HepG2 (cell line): Measurements from ENCODE around the gene CLEC16A. TPM values are rescaled to one million over a fixed set of nuclear protein-coding genes. Genes with fewer than 3 reads are reported as not detected.

Source experiments
- ARNTL ChIP-seq: sonication (generic); formaldehyde crosslinking; IDR thresholded peaks from 2 replicates; pipeline ENCODE4 v1.4.0; 2020; ENCODE audit warnings: mild to moderate bottlenecking, missing genetic modification reagents
- ATF7-NPFF ChIP-seq: sonication (generic); formaldehyde crosslinking; IDR thresholded peaks from 2 replicates; pipeline ENCODE4 v1.8.1; 2023; ENCODE audit warnings: mild to moderate bottlenecking, low read depth, missing genetic modification reagents, moderate library complexity
- CENPBD1 ChIP-seq: sonication (generic); formaldehyde crosslinking; IDR thresholded peaks from 2 replicates; pipeline ENCODE4 v1.8.0; 2022; ENCODE audit warnings: missing genetic modification reagents, low read depth, mild to moderate bottlenecking, borderline replicate concordance
- DZIP1 ChIP-seq: sonication (generic); formaldehyde crosslinking; IDR thresholded peaks from 2 replicates; pipeline ENCODE4 v1.5.0; 2020; ENCODE audit warnings: mild to moderate bottlenecking, missing genetic modification reagents
- HMG20A ChIP-seq: IDR thresholded peaks from 2 replicates; pipeline ENCODE4 v1.6.1; 2016; ENCODE audit warnings: borderline replicate concordance
- IRF1 ChIP-seq: sonication (generic); formaldehyde crosslinking; IDR thresholded peaks from 2 replicates; pipeline ENCODE4 v1.4.0; 2020; ENCODE audit warnings: low read depth, mild to moderate bottlenecking, missing genetic modification reagents
- JUN ChIP-seq: sonication (generic); formaldehyde crosslinking; IDR thresholded peaks from 2 replicates; pipeline ENCODE4 v1.4.0; 2020; ENCODE audit warnings: mild to moderate bottlenecking, missing genetic modification reagents
- KDM3A ChIP-seq: IDR thresholded peaks from 2 replicates; pipeline ENCODE4 v1.6.1; 2018; ENCODE audit warnings: low read depth, missing compliant biosample characterization
- KLF12 ChIP-seq: sonication (generic); formaldehyde crosslinking; IDR thresholded peaks from 2 replicates; pipeline ENCODE4 v1.4.0; 2020; ENCODE audit warnings: missing genetic modification reagents, borderline replicate concordance
- MTERF4 ChIP-seq: sonication (generic); formaldehyde crosslinking; IDR thresholded peaks from 2 replicates; pipeline ENCODE4 v1.8.0; 2023; ENCODE audit warnings: mild to moderate bottlenecking, missing genetic modification reagents
- NFE2L1 ChIP-seq: sonication (generic); formaldehyde crosslinking; IDR thresholded peaks from 2 replicates; pipeline ENCODE4 v1.4.0; 2020; ENCODE audit warnings: missing genetic modification reagents, mild to moderate bottlenecking, borderline replicate concordance
- NR0B2 ChIP-seq: sonication (generic); formaldehyde crosslinking; IDR thresholded peaks from 2 replicates; pipeline ENCODE4 v1.4.0; 2020; ENCODE audit warnings: mild to moderate bottlenecking, missing genetic modification reagents
- PAWR ChIP-seq: sonication (generic); formaldehyde crosslinking; IDR thresholded peaks from 2 replicates; pipeline ENCODE4 v1.4.0; 2020; ENCODE audit warnings: missing genetic modification reagents, mild to moderate bottlenecking, borderline replicate concordance
- RCOR2 ChIP-seq: IDR thresholded peaks from 2 replicates; pipeline ENCODE4 v1.6.1; 2016; ENCODE audit warnings: missing biosample characterization, missing genetic modification reagents
- SKI ChIP-seq: fragments of 450-650 bp; IDR thresholded peaks from one replicate; pipeline ENCODE4 v1.6.1; 2018; ENCODE audit warnings: mild to moderate bottlenecking; ENCODE audit not compliant: partially characterized antibody
- STAT5B ChIP-seq: sonication (generic); formaldehyde crosslinking; IDR thresholded peaks from 2 replicates; pipeline ENCODE4 v1.4.0; 2020; ENCODE audit warnings: missing genetic modification reagents
- ZBTB33 ChIP-seq: sonication (generic); formaldehyde crosslinking; IDR thresholded peaks from 2 replicates; pipeline ENCODE4 v1.4.0; 2020; ENCODE audit warnings: missing genetic modification reagents
- ZBTB7B ChIP-seq: sonication (generic); formaldehyde crosslinking; IDR thresholded peaks from 2 replicates; pipeline ENCODE4 v1.4.0; 2020; ENCODE audit warnings: missing genetic modification reagents
- ZMYM4 ChIP-seq: sonication (generic); formaldehyde crosslinking; IDR thresholded peaks from 2 replicates; pipeline ENCODE4 v1.8.1; 2023; ENCODE audit warnings: mild to moderate bottlenecking, missing genetic modification reagents
- ZNF484 ChIP-seq: sonication (generic); formaldehyde crosslinking; IDR thresholded peaks from 2 replicates; pipeline ENCODE4 v1.5.1; 2020; ENCODE audit warnings: mild to moderate bottlenecking, low read depth, missing genetic modification reagents, borderline replicate concordance
- ZNF788 ChIP-seq: sonication (generic); formaldehyde crosslinking; IDR thresholded peaks from 2 replicates; pipeline ENCODE4 v1.5.0; 2020; ENCODE audit warnings: mild to moderate bottlenecking, missing genetic modification reagents, borderline replicate concordance
- ZNF839 ChIP-seq: sonication (generic); formaldehyde crosslinking; IDR thresholded peaks from 2 replicates; pipeline ENCODE4 v1.4.0; 2020; ENCODE audit warnings: missing genetic modification reagents, mild to moderate bottlenecking, borderline replicate concordance
- ZSCAN25 ChIP-seq: sonication (generic); formaldehyde crosslinking; IDR thresholded peaks from 2 replicates; pipeline ENCODE4 v1.8.0; 2022; ENCODE audit warnings: mild to moderate bottlenecking, missing genetic modification reagents
- polyA plus RNA-seq, 8 experiments: library from polyadenylated mRNA; depleted of rRNA in 3 of 8; stranded (reverse) in 7 of 8; unstranded in 1 of 8; fragments of >200 nt; fragmentation: Illumina TruSeq in 4 of 8; extraction: Trizol in 4 of 8; gene quantifications; 2 replicates each; pipeline versions ENCODE4 v1.2.1 to v1.2.3, GENCODE V29; 2011 to 2016; ENCODE audit warnings: low read depth in 4 of 8, missing spikeins in 1 of 8, mixed read lengths in 1 of 8; ENCODE audit not compliant: insufficient read depth in 1 of 8
- total RNA-seq, 5 experiments: library from RNA; depleted of rRNA; stranded (reverse); fragments of >200 nt; fragmentation: Illumina TruSeq; extraction: Trizol; gene quantifications; 2 replicates each; pipeline ENCODE4 v1.2.3, GENCODE V29; 2016; ENCODE audit warnings: low read depth in 1 of 5

Gene CLEC16A
- total and polyA plus RNA-seq, 2 of the 13 experiments (the other 11 are each of a cell fraction or from before 2014, with no cell fraction given) = 8.5 to 10.3 TPM

- TF ChIP-seq NR0B2 (CRISPR knock-in tag) = no peak
- no peak for TF ChIP-seq MTERF4
- no peak for TF ChIP-seq ZBTB7B
- TF ChIP-seq ZBTB33 = peak; percentile 98
- no peak for TF ChIP-seq ZNF839 (CRISPR knock-in tag)
- no peak for TF ChIP-seq PAWR (CRISPR knock-in tag)
- TF ChIP-seq STAT5B (CRISPR knock-in tag) = no peak
- no peak for TF ChIP-seq NFE2L1 (CRISPR knock-in tag)
- no peak for TF ChIP-seq ARNTL (CRISPR knock-in tag)
- TF ChIP-seq DZIP1 (CRISPR knock-in tag) = no peak
- no peak for TF ChIP-seq ZNF788 (CRISPR knock-in tag)
- peak; percentile 99 for TF ChIP-seq SKI
- TF ChIP-seq KLF12 = no peak
- TF ChIP-seq HMG20A (CRISPR knock-in tag) = 0 out of 2 replicates have a peak, but pooled peaks have one; percentile 42
- no peak for TF ChIP-seq IRF1 (CRISPR knock-in tag)
- TF ChIP-seq ZNF484 = no peak
- TF ChIP-seq CENPBD1 (CRISPR knock-in tag) = no peak
- no peak for TF ChIP-seq ZMYM4
- peak; percentile 75; the same call in 1 of the 2 replicates for TF ChIP-seq JUN (CRISPR knock-in tag)
- no peak for TF ChIP-seq ATF7-NPFF (CRISPR knock-in tag)
- TF ChIP-seq KDM3A (CRISPR knock-in tag) = no peak
- TF ChIP-seq RCOR2 (CRISPR knock-in tag) = no peak
- no peak for TF ChIP-seq ZSCAN25 (CRISPR knock-in tag)
Measured at GRCh38 chr16:11024333-11025053, 80.1 kb downstream of the CLEC16A start (continued).
